ENCODE results near the gene SMU1.

Gene SMU1

DNA sequence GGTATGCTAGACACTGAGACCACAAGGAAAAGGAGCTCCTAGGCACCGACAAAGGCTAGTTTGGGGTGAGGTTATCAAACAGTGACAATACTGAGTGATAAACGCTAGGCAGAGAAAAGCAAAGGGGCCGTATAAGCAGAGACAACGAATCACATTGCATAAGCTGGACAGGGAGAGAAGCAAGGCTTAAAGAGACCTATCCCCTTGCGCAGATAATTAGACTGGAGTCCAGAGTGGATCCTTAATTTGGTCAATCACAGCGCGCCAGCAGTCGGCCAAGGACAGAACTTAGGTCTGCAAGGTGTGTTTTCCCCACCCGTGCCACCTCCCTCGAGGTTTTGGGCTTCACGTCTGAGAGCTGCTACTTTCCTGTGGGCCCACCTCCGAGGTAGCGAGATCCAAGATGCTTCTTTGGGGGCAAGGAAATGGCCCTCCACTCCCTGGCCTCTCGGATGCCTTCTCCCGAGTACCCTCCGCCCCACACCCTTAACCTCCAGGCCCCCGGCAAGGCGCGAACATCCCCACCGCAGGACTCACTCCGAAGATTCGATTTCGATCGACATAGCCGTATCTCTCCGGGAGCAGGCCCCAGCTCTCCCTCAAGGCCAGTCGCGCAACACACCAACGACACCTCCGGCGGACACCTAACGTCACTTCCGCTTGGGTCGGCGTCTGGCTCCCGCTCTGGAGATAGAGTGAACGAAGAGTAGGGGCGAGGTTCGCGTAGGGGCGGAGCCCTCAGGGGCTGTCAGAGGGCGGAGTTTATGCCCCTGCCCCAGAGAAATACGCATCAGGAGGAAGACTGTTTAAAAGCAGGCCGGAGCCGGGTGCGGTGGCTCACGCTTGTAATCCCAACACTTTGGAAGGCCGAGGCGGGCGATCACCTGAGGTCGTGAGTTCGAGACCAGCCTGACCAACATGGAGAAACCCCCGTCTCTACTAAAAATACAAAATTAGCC, at the start of gene SMU1:
Gene SMU1, minus strand, starts transcription at position 629 of the 959 bp plus-strand sequence. Its CDS starts 66 bp downstream, at position 563.
- DNase-seq (ENCODE audit: low spot score), result peak; percentile 97

DNA sequence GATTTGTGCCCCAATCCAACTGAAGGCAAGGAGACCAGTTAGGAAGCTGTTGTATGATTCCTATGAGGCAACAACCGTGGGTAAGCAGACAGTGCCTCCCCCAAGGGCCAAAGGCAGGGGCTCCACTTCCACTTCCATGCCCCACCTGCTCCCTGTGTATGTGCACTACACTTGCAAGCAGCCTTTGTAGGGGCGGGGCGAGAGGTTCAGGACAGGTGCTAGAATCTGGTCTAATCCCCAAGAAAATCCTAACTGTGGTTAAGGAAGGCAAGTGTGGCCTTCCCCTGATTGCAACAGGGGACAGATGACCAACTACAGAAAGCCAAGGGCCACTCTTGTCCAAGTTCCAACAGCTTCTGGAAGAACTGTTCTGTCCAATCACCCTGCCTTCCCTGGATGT, 49.0 kb upstream of the SMU1 start:
- no peak for DNase-seq (ENCODE audit: low spot score)

DNA sequence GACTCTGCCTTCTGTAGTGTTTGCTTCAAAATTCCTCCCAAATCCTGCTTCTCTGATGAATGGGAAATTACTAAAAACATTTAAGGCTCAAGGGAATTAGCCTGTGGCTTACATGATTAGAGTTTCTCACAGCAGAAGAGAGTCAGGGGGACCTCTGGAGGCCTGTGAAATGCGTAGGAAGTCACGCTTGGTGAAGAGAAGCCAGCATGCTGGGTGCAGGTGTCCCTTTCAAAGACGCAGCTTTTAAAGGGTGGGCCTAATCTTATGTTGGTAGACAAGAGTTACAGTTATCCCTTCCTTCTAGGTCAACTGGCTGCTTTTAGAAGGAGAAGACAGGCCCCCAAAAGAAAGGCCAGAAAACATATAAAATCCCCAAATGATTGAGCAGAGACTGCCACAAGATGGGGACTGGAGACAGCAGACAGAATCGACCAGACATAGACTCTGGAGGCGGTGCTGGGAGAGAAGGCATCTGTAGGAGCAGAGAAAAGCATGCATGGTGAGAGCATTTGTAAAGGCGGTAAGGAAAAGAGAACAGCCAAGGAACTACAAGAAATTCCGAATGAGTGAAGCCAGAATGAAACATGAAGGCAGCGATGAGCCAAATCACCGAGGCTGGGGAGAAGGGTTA, 48.4 kb upstream of the SMU1 start:
- no peak for DNase-seq (ENCODE audit: low spot score)

DNA sequence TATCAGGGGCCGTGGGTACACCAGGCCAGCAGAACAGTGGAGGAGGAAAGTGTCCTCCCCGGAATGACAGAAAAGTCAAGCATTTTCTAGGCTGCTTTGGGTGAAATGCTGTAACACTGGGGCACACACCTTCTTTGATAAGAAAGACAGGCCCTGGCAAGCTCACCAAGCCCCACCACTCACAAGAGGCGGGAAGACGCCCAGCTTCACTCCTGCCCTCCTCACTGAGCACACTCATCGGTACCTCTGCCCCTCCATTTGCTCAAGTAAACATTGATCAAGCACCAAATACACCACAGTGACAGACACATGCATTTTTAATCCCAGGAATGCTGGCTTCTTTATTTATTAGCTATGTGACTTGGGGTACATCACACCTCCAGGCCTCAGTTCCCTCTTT, 47.6 kb upstream of the SMU1 start:
- no peak for DNase-seq (ENCODE audit: low spot score)

DNA sequence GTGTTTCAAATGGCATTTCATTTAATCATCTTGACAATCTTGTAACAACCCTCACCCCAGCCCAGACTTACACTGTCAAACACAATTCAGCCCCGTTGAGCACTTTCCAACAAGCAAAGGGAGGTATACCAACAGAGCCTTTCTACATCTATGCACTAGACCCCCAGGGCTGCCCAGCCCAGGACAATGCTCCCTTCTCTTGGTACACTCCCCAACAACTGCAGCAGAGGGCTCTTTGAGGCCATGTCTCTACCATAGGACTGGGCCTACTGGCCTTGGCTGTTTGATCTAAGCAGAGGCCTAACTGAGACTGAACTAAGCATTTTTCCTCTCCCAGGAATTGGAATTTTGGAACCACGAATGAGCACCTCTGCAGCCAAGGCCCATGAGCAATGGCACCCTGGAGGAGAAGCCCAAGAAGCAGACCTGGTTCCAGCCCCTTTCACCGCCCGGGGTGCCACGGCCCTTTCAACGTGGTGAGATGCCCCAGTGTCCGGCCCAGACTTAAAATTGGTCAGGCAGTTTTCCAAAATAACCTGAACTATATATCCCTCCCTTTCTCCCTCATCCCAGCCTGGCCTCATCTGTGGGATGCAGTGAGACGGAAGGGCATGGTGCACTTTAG, 47.0 kb upstream of the SMU1 start:
- no peak for DNase-seq (ENCODE audit: low spot score)

DNA sequence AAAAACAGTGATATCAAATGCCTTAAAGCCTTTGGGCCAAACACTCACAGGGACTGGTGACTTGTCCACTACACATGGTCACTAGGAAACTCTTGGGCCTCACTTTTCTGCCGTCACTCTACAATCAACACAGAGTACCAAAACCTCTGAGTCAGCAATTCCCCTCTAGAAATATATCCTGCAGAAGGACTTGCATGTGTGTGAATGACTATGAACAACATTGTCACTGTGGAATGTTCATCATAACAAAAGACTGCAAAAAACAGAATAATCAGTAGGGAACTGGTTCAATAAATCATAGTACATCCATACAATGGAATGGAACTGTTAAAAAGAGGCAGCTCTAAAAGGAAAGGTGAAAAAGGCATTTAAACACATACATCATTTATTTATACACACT, 44.1 kb upstream of the SMU1 start:
- no peak for DNase-seq (ENCODE audit: low spot score)

DNA sequence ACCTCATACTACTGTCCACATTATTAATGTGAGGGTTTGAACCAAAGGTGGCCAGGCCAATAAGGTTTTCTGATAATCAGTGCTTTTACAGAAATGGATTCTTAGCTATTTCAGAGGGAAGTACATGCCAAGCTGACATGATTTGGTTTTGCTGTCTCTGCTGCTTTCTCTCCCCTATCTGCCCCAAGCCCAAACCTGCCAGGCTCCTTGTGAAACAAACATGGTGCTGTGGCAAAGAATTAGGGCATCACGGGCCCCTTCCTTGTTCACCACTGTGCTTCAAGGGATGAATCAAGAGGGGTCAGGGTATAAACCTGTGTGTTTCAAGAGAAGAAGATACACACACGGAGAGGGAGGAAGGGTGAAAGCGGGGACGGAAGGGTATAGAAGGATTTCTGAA, 41.3 kb upstream of the SMU1 start:
- DNase-seq (ENCODE audit: low spot score), result no peak

DNA sequence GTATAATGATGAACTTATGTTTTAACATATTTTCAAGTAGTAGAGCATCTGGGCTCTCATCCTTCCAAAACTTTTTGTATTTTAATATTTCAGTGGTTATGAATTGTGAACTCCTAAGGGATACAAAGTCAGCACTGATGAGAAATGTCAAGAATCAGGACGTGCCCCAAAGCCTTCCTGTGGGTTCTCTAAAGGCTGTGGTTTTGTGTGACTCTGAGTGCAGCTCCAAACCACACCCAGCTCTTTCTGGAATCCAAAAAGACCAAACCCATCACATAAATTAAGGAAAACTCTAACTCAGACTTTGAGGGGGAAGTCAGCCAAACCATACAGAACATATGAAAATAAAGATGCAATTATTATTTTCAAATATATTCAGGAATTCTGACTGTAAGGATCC, 40.8 kb upstream of the SMU1 start:
- no peak for DNase-seq (ENCODE audit: low spot score)

DNA sequence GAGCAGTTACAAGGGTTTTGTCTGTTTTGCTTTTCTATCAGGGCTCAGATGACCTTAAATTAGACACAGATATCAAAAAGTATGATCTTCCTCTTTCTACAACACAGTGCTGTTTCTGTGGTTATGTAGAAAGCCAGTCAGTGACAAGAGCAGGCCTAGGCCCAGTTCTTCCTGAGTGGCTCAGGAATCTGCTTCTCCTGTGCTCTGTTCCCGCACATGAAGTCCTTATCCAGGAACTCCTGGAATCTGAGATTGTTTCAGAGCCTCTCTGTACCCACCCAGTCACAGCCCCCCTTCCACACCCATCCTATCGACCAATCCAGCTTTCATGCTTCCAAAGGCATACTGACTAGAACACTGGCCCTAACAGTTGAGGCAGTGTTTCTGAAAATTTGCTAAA, 40.4 kb upstream of the SMU1 start:
- DNase-seq (ENCODE audit: low spot score), result no peak

DNA sequence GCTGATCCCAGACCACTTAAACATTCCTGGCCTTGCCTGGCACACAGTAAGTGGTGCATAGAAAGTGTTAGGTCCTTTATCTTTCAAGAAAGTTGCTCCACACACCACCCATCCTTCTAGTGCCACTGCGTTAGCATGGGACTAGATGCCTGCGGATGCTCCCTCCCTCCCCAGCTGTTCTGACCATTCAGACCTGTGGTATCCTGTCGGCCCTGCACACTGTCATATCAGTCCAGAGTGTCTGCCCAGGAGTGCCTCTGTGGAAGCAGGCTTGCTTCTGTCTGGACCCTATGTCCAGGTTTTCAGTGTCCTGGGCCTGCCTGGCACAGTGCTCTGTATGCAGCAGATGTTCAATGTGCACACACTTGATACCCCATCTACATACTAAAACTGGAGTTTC, 38.3 kb upstream of the SMU1 start:
- no peak for DNase-seq (ENCODE audit: low spot score)

DNA sequence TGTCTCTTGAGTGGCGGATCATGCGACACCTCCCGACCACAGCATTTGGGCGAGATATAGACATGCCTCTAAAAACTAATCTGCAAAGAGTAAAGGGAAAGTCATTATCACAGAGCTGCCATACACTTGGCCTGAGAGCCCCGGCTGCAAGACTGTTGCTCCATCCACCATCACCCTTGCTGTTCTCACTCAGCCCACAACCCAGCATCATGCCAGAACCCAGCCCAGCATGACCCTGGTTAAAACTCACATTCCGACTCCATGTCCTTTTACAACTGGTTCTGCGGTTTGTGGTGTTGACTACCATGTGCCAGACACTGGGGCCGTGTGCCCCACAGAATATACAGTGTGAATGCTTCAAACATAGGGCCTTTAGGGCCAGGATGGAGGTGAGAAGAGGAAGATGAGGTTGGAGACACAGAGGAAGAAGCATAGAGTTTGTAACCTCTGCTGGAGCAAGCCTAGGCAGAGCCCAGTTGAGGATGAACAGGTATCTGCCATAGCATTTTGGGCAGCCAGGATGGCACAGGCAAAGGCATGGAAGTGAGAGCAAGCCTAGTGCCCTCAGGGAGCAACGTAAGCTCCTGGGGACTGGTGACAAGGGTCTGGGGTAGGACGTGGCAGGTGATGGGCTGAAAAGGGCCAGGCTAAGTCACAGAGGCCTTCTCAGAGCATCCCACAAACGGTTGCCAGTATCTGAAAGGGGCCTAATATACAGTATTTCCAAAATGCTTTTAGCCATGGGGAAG, 37.5 kb upstream of the SMU1 start:
- no peak for DNase-seq (ENCODE audit: low spot score)

DNA sequence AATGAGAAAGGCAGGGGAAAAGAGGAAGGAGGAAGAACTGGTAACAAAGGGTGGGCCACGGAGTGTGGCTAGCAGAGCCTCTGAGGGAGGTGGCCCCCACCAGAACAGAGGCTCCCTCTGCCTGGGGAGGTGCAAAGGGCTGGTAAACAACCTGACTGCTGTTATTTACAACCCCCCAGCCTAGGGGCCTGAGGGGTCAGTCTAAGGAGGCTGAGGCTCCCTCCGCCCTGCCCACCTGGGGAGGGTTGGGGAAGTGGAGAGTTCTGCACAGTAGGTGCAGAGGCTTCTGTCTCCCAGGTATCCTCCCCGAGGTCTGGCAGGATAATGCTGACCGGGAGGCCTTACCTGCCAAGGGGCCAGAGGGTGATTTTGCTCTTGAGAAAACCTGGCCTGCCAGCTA, 35.6 kb upstream of the SMU1 start:
- no peak for DNase-seq (ENCODE audit: low spot score)

DNA sequence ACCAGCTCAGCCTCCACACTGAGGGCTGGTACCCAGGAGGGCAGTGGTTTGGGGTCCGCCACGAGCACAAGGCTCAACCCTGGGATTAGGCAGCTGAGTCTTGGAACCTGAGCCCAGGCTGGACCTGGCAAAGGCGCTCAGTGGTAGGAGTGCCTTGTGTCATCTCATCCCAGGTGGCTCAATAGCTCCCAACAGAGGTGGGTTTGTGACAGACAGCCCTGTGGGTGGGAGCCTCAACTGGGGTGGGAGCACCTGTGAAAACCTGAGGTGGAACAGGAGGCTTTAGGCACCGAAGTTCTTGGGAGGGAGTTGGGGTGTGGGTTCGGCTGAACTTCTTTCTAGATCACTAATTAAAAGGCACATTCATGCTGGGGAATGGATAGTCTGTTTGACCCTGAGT, 35.2 kb upstream of the SMU1 start:
- DNase-seq (ENCODE audit: low spot score), result no peak

DNA sequence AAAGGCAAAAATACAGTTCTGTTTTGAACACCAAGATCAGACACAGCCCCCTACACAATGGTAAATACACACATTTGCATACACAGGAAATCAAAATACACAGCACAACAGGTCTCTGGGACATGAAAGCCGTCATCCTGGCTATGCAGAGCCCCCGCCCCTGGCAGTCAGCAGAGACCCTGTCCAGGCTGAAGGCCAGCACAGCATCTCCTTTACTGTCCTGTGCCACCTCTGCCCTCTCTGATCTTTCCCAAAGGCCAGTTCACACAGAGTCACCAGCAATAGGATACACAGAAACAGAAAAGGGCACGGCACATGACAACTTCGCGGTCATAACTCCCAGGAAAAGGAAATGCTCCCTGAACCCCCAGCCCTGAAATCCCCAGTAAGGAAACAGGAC, 34.2 kb upstream of the SMU1 start:
- no peak for DNase-seq (ENCODE audit: low spot score)

DNA sequence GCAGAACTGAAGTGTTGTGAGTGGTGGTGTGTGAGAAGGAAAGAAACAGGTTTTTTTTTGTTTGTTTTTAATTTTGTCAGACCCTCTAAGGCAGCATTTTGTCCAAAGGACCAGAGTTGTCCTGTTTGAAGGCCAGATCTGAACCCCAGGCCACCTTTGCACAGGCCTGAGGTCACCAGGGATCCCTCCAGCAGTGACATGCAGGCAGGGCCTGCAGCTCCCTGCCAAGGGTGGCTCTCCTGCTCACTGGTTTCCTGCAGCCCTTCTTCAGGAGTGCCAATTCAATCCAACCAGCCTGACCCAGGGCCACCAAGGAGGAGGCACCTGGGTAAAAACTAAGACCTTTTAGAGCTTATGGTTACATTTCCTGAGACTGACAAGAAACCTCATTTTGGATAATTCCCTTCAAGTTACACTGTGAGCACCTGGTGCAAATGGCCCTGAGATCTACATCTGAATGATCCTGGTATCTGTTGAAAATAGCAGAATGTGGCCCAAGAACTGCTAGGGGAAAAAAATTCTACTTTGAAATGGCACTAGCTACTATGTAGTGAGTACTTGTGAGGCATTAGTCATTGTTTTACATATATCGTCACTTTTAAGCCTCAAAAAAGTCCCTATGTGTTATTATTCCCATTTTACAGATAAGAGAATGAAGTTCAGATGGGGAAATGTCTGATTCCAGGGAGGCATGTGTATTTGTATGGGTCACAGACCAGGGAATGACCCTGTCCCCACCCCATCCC, 33.5 kb upstream of the SMU1 start:
- DNase-seq (ENCODE audit: low spot score), result no peak

DNA sequence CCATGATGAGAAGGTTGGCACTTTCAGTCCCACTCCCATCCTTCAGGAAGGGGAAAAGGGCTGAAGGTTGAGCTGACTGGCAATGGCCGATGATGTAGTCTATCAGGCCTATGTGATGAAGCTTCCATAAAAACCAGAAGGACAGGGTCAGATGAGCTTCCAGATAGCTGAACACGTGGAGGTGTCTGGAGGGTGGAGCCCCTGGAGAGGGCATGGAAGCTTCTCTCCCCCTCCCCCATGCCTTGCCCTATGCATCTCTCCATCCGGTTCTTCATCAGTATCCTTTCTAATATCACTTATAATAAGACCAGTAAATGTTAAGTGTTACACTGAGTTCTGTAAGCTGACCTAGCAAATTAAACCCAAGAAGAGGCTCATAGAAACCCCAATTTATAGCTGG, 32.6 kb upstream of the SMU1 start:
- no peak for DNase-seq (ENCODE audit: low spot score)

DNA sequence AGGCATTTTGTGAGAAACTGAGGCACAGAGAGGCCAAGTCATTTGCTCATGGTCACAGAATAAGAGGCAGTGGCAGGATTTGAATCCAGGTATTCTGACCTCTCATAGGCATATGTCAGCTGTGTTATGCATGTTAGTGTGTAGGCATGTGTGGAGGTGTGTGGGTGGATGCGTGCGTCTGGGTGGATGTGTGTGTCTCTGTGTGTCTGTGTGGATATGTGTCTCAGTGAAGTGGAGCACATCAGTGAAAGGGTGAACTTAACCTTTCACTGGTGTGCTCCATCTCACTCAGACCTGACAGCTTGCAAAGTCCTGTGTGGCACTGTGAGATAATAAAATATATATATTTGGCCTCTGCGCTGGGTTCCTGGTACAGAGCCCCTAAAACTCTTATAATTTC, 32.0 kb upstream of the SMU1 start:
- DNase-seq (ENCODE audit: low spot score), result no peak

DNA sequence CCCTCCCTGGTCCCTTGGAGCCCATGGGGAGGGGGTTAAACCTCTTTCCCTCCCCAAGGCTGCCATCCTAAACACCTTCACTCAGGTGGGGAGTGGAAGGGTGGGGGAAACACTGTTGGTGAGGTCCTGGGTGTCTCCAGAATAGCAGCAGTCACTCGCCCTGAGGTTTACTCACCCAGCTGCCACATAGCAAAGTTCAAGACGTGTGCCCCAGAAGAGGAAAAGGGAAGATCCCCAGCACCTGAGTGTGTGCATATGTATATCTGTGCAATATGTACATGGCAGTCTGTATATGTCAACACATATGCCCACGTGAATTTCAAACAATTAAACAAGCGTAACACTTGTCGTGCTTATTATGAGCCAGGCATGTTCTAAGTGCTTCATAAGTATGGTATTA, 31.3 kb upstream of the SMU1 start:
- DNase-seq (ENCODE audit: low spot score), result no peak

DNA sequence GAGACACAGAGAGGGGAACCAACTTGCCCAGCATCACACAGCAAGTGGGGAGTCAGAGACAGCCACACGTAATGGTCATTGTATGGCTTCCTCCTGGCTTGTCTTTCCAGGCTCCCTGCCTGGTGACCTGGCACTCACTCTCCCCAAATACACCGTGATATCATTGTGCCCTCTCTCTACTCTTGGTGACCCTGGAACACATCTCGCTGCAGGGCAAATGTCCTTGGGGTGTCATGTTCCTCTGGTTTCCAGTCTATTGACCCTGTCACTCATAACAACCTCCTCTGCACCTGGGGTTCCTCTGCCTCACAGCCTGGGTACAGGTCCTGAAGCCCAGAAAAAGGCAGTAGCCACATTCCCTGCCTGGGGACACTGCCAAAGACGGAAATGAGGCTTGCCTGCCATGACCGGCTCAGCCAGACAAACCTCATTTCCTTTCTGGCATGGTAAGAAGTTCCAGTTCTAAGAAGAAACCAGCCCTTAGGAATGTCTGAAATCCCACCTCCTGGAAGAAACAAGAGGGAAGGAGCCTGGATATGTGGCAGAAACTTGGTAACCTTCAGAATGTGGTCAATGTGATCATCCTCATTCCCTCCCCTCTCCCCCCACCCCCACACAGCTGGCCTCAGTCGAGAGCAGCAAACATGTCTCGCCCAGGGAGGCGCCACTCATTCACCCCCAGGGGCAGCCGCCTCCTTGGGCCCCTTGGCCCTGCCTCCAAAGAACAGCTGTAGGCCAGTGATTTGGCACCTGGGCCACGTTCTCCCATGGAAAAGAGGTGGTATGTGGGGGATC, 30.6 kb upstream of the SMU1 start:
- DNase-seq (ENCODE audit: low spot score), result no peak

DNA sequence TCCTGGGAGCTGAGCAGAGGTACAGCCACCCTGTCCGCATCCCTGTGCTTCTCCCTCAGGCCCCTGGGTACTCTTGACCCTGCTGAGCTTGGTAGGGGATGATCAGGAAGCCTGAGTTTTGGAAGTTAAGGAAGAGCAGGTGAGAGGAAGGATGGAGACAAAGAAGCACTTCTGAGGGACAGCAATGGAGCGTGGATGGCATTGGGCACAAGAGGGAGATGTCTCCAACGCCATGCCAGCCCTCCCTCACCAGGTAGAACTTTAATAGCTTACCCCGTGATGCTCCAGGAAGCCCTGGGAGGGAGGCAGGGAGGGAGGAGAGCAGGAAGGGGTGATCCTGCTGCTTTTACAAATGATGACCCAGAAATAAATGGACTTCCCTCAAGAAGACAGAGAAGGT, 29.9 kb upstream of the SMU1 start:
- no peak for DNase-seq (ENCODE audit: low spot score)

DNA sequence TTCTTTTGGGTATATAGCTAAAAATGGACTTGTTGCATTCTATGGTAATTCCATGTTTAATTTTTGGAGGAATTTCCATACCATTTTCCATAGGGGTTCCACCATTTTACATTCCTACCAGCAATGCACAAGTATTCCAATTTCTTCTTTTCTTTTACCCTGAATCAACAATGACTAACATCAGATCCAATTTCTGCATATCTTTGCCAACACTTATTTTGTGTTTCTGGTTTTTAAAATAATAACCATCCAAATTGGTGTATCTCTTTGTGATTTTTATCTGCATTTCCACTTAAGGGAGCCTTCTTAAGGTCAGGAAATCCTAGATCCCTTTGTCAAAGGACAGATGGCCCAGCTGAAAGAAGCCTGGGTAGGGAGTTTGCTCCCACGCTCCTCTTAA, 29.5 kb upstream of the SMU1 start:
- no peak for DNase-seq (ENCODE audit: low spot score)

All from CD4-positive, alpha-beta T cell treated with Interleukin-2 at 100 ng/mL for 4 hours (primary cell).